Measurements from ENCODE around the gene ADARB1.
"Not testable (repeated sequence)": the region's sequence is repeated elsewhere in the genome, so short reads cannot be mapped to it uniquely, and the experiment has no call there.

Gene ADARB1, protein sequence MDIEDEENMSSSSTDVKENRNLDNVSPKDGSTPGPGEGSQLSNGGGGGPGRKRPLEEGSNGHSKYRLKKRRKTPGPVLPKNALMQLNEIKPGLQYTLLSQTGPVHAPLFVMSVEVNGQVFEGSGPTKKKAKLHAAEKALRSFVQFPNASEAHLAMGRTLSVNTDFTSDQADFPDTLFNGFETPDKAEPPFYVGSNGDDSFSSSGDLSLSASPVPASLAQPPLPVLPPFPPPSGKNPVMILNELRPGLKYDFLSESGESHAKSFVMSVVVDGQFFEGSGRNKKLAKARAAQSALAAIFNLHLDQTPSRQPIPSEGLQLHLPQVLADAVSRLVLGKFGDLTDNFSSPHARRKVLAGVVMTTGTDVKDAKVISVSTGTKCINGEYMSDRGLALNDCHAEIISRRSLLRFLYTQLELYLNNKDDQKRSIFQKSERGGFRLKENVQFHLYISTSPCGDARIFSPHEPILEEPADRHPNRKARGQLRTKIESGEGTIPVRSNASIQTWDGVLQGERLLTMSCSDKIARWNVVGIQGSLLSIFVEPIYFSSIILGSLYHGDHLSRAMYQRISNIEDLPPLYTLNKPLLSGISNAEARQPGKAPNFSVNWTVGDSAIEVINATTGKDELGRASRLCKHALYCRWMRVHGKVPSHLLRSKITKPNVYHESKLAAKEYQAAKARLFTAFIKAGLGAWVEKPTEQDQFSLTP

DNA sequence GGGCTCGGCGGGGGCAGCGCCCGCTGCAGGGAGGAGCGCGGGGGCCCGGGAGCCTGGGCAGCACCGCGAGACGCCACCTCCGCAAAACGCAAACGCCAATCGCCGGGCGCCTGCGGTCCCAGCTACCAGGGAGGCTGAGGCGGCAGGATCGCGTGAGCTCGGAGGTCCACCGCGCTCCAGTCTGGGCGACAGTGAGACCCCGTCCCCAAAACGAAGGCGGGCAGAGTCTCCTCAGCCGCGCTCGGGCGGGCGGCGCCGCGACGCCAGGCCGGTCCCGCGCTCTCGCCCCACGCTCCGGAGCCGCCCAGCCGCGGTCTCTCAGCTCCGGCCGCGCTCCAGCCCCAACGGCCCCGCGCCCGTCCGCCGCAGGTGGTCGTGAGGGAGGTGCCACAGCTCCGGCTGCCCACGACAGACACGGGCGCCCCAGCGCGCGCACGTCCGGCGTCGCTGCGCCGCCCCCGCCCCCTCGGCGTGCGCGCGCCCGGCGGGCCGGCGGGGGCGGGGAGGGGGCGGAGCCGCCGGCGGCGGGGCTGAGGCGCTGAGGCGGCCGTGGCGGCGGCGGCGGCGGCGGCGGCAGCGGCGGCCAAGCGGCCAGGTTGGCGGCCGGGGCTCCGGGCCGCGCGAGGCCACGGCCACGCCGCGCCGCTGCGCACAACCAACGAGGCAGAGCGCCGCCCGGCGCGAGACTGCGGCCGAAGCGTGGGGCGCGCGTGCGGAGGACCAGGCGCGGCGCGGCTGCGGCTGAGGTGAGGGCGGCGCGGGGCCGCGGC lies at the start of gene ADARB1:
Gene ADARB1, plus strand, starts transcription at position 533 of the 770 bp plus-strand sequence. CDS start 97,077 bp downstream, outside the sequence.
- DNase-seq: peak; percentile 62

DNA sequence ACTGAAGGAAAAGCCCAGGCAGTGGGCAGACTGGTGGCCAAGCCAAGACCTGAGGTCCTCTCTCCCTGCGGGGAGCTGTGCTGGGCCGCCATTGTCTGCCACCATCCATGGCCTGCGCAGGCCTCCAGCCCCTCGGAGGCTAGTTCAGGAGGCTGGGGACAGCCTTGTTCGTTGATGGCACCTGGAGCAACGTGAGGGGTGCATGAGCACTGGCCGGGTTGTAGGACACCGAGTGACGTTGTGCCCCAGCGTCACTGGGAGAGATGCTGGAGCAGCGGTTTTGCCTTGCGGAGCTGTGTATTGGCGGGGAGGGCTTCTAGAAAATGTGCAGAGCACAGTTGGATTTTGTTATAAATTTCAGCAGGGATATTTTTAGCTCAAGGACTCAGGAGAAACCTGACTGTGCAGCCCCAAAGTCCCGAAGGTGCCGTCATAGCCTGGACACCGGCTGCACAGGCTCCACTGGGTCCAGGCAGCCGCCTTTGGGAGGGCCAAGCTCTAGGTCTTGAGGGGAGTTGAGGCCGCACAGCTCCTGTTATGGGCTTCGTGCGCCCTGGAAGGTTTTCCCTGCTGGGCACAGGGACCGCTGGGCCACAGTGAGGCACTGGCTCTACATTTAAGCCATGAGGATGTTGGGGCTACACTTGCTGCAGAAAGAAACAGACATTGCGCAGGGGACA lies 48.2 kb upstream of the ADARB1 start:
- DNase-seq: no peak

DNA sequence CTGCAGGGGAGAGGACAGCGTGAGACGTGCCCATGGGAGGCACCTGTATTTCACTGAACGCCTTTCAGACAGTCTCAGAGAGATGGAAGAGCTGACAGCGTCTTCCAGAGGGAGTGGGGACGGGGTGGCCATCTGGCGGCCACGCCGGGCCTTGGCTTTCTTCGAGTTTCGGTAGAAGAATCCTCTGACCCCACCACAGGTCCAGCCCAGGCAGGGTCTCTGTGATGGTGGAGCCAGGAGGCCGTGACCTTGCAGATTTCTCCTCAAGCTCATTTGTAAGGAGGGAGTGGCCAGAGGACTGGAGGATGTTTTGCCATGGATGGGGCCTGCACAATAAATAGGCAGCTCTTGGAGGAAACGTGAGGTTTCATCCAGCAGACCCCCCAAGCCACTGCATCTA lies 47.6 kb upstream of the ADARB1 start:
- no peak for DNase-seq

DNA sequence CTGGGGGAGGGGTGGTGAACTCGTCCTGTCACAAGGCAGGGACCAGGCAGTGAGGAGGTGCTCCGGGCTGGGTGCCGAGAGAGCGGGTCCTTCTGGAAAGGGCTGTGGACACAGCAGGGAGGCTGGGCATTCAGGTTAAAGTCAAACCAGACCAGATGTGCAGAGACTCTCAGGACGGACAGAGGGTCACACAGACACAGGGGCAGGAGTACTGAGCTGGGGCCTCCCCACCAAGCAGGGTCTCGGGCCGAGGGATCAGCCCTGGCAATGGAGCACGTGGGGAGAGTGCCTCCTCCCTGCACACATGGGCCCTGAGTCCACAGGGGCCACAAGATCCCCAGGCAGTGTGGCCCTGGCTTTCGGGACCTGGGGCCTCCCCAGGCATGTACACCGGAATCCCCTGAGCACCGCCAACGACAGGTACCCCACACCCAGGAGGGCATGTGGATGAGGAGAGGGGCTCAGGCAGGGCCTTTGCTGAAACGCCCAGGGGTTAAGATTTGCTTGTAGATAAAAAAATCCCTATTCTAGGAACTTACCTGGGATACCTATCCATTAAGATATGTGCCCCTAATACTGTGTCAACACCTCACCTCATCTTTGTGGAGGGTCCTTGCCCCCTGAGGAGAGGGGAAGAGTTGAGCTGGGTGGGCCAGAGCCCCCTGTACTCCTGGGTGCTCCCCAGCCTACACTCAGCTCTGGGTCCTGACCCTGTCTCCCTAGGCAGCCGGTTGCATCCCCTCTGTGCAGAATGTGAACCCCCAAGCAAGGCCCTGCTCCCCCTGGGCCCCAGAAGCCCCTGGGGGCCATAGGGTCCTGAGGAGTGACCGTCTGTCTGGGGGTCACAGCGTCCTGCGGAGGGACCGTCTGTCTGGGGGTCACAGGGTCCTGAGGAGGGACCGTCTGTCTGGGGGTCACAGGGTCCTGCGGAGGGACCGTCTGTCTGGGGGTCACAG lies 46.9 kb upstream of the ADARB1 start:
- DNase-seq: no peak

DNA sequence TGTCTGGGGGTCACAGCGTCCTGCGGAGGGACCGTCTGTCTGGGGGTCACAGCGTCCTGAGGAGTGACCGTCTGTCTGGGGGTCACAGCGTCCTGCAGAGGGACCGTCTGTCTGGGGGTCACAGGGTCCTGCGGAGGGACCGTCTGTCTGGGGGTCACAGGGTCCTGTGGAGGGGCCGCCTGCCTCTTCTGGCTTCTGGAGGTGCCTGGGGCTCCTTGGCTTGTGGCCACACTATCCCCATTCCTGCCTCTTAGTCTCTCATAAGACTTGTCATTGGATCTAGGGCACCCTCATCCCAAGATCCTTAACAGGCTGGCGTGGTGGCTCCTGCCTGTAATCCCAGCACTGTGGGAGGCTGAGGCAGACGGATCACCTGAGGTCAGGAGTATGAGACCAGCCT lies 45.7 kb upstream of the ADARB1 start:
- not testable (repeated sequence) for DNase-seq

DNA sequence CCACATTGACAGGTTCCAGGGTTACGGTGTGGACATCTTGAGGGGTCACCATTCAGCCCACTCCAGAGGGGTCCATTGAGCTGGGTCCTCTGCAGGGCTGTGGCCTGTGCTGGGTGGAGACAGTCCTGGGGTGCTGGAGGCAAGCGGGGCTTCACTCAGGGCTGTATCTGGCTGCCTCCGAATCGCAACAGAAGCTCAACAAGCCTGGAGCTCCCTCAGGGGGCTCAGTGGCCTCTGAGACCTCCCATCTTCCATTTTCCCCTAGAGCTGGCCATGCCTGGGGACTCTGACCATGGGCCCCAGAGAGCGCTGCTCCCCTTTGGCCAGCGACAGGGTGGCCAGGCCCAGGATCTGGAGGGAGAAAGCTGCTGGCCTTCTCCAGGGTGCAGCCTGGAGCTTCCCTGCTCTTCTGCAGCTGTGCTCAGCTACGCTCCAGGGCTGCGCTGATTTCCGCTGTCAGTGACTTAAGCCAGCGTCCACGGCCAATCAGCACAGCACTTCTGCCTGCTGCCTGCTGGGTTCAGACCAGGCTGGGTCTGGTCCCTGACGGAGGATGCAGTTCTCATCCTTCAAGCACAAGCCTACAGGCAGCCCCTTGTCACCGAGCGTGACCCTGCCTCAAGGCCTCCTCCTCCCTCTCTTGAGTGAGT lies 45.0 kb upstream of the ADARB1 start:
- peak; percentile 5 for DNase-seq

DNA sequence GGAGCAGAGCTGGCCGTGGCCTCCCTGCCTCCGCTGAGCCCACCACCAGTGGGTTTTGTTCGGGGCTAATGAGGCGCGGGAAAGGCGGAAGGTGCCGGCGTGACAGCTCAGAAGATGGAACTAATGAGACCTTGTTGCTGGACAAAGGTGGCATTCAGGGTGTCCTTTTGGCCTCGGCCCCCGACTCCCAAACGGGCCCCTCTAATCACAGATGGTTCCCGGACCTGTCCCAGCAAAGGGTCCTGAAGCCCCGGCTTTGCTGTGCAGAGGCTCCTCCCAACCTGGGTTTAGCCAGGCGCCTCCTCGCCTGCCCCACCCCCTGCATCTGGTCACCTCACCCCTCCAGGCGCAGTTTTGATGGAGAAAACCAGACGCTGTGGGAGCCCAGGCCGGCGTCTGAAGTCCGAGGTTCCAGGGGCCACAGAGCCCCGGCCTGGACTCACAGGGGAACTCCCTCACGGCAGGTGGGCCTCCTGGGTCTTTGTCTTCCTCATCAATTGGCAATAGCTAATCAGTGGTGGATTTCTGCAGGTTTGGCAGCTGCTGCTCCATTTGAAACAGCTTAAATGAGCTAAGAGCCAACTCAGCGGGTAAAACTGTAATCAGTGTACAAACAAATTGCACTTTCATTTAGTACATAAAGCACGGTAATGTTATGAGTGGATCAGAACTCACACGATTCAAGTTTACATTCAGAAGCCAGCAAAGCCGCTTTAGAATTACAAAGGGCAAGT lies 44.3 kb upstream of the ADARB1 start:
- no peak for DNase-seq

DNA sequence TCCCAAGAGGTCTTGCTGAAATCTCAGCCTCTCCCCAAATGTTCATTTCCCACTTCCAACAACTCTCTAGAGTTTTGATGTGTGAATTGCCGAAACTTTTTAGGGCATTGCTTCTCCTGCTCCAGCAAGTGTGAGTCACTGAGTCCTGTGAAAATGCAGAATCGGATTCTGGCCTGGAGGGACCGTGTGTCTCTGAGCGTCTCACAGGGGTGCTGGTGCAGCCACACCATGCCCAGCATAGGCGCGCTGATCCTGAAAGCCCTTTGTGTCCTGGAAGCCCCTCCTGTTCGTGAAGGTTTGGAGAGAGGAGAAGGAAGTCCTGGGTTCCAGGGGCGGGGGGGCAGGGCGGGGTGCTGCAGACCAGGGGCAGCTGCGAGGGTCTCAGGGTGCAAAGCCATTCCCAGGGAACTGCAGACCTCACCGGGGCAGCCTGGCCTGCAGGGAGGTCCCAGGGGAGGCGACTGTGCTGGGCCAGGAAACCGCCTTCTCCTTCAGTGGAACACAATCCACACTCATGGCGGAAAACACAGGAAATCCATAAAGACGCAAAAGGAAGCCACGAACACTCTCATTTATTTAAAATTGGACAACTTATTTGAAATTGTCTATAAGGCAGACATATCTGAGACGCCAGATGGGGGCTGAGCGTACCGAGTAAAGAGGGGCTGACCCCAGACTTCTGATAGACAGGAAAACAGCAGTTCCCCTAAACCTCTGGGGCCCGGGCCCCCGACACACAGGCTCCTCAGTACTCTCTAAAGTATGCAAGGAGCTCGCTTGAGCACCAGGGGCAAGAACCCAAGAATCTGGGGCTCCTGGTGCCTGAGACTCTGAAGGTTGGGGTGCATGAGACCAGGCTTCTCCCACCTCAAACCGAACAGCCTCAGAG lies 43.5 kb upstream of the ADARB1 start:
- DNase-seq: no peak

DNA sequence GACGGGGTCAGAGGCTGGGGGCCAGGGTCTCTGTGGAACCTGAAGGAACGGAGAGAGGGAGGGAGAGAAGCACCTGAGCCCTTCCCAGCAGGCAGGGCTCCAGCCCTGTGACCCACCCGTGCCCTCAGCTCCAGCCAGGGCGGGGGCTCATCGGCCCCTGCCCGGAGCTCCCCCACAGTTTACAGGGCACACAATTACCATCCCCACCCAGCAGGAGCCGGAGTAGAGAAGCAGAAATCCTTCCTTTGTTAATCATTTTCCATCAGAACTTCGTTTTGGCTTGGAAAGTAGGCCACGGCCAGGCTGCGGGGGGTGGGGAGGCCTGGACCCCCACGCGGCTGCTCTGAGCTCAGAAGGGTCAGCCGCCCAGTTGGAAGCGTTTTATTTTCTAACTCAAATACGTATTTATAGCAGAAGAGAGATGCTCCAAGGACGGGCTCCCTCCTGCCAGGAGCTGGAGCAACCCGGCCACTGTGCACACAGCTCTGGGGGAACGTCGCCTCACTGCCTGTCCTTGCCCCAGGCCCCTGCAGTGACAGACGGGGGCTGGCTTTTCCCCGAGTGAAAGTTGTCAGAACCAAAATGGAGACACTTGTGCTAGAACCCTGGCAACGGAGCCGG lies 42.7 kb upstream of the ADARB1 start:
- no peak for DNase-seq

DNA sequence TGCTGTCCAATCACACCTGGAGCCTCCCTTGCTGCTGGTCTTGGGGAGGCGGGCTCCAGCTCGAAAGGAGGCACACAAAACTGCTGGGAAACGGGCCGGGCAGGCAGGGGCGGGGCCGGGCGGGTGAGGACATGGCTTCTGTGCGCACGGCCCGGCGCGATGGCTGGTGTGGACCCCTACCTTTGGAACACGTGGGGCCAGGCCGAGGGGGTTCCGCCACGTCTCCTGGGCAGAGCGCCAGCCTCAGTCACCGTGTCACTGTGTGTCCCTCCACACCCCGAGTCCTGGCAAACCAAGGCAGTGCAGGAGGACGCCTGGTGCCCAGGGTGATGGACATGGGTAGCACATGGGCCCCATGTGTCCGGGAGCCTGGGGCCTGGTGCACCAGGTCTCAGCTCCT lies 42.0 kb upstream of the ADARB1 start:
- DNase-seq: no peak

DNA sequence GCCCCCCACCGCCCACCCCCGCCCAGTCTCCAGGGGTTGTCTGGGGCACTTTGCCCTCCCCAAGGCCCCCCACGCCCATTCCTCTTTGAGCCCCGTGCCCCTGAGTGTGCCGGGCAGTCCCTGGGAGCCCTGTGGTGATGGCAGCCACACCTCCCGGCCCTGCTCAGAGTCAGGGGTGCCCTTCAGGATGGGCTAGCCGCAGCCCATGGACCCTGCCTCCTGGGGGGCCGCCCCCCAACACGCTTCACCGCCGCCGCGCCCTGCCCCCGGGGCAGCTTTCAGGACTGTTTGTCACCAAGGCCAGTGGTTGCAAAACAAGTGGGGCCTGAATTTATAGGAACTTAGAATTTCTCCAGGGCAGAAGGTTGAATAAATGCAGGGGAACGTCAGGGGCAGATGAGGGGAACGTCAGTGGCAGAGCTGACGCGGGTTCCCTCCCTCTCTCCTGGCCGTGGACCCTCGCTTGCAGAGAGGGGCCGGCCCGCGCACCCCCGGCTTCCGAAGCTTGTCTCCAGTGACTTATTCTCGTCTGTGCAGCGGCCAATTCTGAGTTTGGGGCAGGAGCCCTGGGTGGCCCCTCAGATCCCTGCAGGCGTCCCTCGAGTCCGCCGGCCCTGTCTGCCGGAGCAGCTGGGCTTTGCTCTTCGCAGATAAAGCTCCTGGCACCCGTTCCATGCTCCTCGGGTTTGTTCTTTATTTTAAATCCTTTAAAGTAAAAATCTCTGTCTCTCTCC lies 41.2 kb upstream of the ADARB1 start:
- no peak for DNase-seq

DNA sequence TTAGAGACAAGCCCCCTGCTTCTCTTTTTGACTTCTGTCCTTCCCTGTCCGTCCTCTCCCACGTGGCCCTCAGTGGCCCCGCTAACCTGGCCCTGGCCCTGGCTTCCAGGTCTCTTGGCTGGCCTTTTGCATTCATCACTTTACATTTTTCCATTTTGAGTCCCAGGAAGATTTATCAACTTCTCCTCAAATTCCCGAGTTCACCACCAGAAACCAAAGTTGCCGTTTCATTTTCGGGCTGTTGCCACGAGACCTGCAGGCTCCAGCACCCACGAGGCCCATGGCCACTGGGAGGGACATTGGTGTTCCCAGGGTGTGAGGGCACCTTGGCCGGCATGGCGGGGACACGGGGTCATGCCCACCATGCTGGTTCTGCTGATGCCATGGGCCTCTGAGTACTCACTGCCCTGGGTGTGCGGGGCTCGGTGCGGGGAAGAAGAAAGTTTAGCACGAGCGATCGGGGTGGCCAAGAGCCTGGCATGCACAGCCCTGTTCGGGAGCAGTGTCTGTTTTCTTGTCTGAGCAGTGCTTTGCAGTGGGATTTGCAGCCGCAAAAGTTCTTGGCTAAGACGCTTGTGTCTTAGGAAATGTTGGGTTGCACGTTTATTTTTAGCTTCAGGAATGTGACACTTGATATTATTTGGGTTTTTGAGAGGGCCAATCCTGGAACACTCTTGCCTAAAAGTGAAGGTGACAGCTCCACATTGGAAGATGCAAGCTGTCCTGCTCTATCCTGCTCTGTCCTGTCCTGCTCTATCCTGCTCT lies 40.4 kb upstream of the ADARB1 start:
- DNase-seq: no peak

DNA sequence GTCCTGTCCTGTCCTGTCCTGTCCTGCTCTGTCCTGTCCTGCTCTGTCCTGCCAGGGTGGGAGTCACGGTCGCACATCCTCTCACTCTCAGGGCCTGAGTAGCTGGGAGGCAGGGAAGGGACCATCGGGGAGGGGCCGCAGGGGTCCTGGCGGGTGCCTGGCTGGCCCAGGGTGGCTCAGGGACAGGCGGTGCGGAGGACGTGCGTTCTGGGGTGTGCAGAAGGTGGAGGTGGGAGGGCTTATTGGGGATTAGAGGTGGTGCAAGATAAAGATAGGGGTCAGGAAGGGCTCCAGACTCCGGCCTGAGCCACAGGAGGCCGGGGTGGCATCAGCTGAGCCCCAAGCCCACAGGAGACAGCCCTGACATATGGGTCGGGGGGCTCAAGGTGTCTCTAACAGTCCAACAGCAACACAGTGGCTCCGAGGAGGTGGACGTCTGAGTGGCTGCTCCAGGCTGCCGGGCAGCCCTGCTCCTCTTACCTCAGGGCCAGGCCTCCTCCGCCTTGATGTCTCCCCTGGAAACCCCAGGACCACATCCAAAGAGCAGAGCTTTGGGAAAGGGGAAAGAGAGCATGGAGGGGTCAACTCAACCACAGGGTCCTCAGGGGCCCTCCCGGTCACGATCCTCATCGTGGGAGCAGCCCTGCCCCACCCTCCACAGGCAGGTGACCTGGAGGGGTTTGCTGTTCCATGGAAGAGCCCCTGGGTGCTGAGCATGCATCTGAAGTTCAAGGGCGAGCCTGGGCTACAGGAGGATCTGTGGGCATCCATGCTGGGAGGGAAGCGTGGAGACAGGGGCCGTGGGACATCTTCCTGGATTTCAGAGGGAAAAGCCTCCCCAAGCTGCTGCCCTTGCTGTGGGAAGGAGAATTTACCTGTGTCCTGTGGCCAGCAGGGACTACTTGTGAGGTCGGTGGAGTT lies 39.6 kb upstream of the ADARB1 start:
- no peak for DNase-seq

DNA sequence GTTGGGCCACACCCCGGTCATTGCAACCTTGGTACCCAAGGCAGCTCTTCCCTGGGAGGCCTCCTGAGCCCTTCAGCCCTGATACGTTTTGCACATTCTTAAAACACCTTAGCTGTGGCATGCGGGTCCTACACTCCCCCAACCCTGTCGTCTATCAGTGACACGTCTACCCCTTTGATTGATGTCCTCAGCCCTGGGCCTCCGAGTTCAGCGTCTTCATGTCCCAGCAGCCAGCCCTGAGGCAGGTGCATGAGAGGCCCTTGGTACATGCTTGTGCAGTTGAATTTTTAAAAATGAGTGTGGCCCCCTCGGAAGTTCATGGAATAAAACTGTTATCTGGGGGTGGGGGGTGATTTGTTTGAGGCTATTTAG lies 38.9 kb upstream of the ADARB1 start:
- no peak for DNase-seq

DNA sequence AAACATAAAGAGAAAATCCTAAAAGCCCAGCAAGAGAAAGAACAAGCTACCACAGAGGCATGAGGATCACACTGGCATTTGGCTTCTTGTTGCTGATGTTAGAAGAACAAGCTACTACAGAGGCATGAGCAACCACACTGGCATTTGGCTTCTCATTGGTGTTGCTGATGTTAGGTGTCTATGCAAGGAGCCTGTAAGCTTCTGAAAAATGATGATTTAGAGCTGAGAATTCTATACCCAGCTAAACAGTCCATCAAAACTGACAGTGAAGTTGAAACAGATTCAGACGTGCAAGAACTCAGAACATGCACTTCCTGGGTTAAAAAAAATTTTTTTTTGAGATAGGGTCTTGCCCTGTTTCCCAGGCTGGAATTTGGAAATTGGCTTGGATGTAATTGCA lies 37.8 kb upstream of the ADARB1 start:
- no peak for DNase-seq

DNA sequence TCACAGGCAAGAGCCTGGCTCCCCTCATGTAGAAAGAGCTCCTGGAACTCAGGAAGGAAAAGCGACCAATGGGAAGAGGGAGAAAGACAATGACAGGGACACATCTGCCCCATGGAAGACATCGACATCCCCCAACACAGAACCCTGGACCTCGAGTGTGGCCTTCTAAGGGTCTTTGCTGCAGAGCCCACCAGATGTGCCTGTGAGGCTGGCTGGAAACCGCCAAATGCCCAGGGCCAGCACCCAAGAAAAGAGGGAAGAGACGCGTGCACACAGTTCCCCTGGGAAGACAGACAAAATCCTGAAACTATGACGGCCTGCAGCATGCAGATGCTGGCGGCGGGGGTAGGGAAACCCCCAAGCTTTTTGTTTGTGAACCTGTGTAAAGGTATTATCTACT lies 36.4 kb upstream of the ADARB1 start:
- no peak for DNase-seq

Data from NCI-H1092 (cell line).